Measurements from ENCODE around the gene VSTM2L.
"Not testable (repeated sequence)": the region's sequence is repeated elsewhere in the genome, so short reads cannot be mapped to it uniquely, and the experiment has no call there.

Gene VSTM2L

DNA sequence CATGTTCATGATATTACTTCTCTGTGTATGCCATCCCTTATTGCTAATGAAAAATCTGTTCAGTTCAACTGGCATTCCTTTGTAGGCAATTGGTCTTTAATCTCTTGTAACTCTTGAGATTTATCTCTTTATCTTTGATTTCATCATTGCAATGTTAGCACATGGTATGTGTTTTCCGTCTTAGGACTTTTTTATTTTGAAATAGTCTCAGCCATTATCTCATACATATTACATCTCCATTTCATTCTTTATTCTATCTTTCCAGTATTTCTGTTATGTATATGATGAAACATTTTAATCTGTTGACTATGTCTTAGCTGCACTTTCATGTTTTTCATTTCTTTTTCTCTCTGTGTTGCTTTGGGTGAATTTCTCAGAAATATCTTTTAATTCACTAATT, 58.1 kb downstream of the VSTM2L start:
- Histone ChIP-seq H3K36me3 (ENCODE audit: control insufficient read depth, insufficient read depth, low read length) (no peaks in the 10 kb centered on the region), H3K4me1 (ENCODE audit: control insufficient read depth, insufficient read depth, low read length) (no peaks in the 10 kb centered on the region), H3K9ac (ENCODE audit: low read length) (no peak overlapping the region), H3K27me3 (ENCODE audit: control insufficient read depth, insufficient read depth, low read length) (peaks cover 3% of the 10 kb centered on the region), H3K27ac (ENCODE audit: low read depth, low read length) (no peak overlapping the region), H3K4me3 (ENCODE audit: low read length) (no peak overlapping the region)

- H3K36me3 ChIP-seq (ENCODE audit: control insufficient read depth, insufficient read depth, low read length); H3K9ac ChIP-seq (ENCODE audit: low read length); H3K27ac ChIP-seq (ENCODE audit: low read depth, low read length); H3K27me3 ChIP-seq (ENCODE audit: control insufficient read depth, insufficient read depth, low read length); H3K4me3 ChIP-seq (ENCODE audit: low read length); H3K4me1 ChIP-seq (ENCODE audit: control insufficient read depth, insufficient read depth, low read length): not testable (repeated sequence)
Observed at GRCh38 chr20:37963483-37963882, 60.6 kb downstream of the VSTM2L start.

DNA sequence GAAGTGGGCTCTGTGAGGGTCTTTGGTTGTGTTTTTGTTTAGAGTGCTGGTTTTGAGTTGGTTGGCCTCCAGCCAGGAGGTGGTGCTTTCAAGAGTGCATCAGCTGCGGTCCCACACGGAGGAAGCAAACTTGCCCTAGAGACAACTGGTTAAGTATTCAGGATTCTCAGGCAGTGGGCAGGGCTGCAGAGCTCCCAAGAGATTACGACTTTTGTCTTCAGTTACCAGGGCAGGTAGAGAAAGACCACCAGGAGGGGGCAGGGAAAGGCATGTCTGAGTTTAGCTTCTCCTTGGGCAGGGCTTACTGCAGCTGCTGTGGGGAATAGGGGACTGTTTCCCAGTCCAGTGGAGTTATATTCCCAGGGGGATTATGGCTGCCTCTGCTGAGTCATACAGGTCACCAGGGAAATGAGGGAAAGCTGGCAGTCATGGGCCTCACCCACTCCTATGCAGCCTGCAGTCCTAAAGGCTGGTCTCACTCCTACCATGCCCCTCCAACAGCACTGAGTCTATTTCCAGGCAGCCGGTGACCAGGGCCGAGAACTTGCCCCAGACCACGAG, 66.0 kb downstream of the VSTM2L start:
- no peak overlapping the region for H3K9ac ChIP-seq (ENCODE audit: low read length)
- H3K27me3 ChIP-seq (ENCODE audit: control insufficient read depth, insufficient read depth, low read length): no peaks in the 10 kb centered on the region
- no peaks in the 10 kb centered on the region for H3K36me3 ChIP-seq (ENCODE audit: control insufficient read depth, insufficient read depth, low read length)
- H3K4me1 ChIP-seq (ENCODE audit: control insufficient read depth, insufficient read depth, low read length): no peaks in the 10 kb centered on the region
- H3K27ac ChIP-seq (ENCODE audit: low read depth, low read length): no peak overlapping the region
- no peak overlapping the region for H3K4me3 ChIP-seq (ENCODE audit: low read length)

- Histone ChIP-seq H3K36me3 (ENCODE audit: control insufficient read depth, insufficient read depth, low read length) (no peaks in the 10 kb centered on the region), H3K27me3 (ENCODE audit: control insufficient read depth, insufficient read depth, low read length) (no peaks in the 10 kb centered on the region), H3K4me1 (ENCODE audit: control insufficient read depth, insufficient read depth, low read length) (no peaks in the 10 kb centered on the region), H3K27ac (ENCODE audit: low read depth, low read length) (no peak overlapping the region), H3K4me3 (ENCODE audit: low read length) (no peak overlapping the region), H3K9ac (ENCODE audit: low read length) (no peak overlapping the region)
Observed at GRCh38 chr20:37969949-37970855, 67.3 kb downstream of the VSTM2L start.

DNA sequence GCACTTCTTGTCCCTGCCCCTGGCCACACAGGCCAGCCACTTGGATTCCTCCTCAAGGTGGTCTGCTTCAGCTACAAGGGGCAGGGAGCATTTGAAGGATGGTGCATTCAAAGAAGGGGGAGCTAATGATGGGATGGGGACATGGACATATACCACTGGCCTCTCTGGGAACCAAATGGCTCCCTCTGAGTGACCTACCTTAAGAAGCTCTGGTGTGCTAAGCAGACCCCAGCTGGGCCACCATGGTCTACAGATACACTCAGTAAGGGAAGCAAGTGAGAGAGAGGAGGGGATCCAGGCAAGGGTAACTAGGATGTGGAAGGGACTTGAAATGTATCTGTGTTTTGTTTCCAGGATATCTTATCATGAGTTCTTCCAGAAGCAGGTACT, 67.9 kb downstream of the VSTM2L start:
- Histone ChIP-seq H3K4me3 (ENCODE audit: low read length) (no peak overlapping the region), H3K4me1 (ENCODE audit: control insufficient read depth, insufficient read depth, low read length) (no peaks in the 10 kb centered on the region), H3K27me3 (ENCODE audit: control insufficient read depth, insufficient read depth, low read length) (no peaks in the 10 kb centered on the region), H3K36me3 (ENCODE audit: control insufficient read depth, insufficient read depth, low read length) (no peaks in the 10 kb centered on the region), H3K27ac (ENCODE audit: low read depth, low read length) (no peak overlapping the region), H3K9ac (ENCODE audit: low read length) (no peak overlapping the region)

GRCh38 chr20:37971561-37972127, 68.7 kb downstream of the VSTM2L start:
- H3K27ac ChIP-seq (ENCODE audit: low read depth, low read length): no peak overlapping the region
- no peaks in the 10 kb centered on the region for H3K36me3 ChIP-seq (ENCODE audit: control insufficient read depth, insufficient read depth, low read length)
- no peaks in the 10 kb centered on the region for H3K27me3 ChIP-seq (ENCODE audit: control insufficient read depth, insufficient read depth, low read length)
- H3K4me1 ChIP-seq (ENCODE audit: control insufficient read depth, insufficient read depth, low read length): no peaks in the 10 kb centered on the region
- no peak overlapping the region for H3K9ac ChIP-seq (ENCODE audit: low read length)
- H3K4me3 ChIP-seq (ENCODE audit: low read length): no peak overlapping the region

DNA sequence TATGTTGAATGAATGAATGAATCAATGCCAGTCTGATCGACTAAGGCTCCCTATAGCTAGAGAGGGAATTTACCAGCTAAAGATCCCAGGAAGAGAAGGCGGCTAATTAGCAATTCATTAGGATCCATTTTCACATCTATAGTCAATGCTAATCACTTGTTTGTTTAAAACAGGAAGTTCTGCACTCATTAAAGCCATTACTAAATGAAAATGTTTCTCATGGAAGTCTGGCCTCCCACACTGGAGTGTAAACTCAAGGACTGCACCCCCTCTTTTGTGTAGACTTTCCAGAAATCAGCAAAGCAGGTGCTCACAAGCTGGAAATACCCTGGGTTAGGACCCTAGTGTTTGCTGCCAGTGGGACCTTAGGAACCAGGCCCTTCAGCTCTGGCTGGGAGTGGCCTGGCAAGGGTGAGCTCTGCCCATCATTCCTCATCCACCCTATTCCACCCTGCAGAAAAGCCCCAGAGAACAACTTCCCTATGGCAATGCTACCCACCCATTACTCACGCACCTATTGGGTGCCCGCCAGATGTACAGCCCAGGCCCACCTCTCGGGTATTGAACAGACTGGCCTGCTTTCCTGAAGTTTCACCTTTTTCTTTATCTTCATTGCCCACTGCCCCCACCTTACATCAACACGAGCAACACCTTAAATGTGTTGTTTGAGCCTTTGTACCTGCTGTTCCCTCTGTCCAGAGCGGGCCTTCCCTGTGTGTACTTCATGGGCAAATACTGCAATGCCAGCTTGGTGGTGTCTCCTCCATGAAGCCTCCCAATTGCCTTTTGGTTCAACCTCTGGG, 69.5 kb downstream of the VSTM2L start:
- Histone ChIP-seq H3K4me1 (ENCODE audit: control insufficient read depth, insufficient read depth, low read length) (no peaks in the 10 kb centered on the region), H3K27ac (ENCODE audit: low read depth, low read length) (no peak overlapping the region), H3K27me3 (ENCODE audit: control insufficient read depth, insufficient read depth, low read length) (no peaks in the 10 kb centered on the region), H3K4me3 (ENCODE audit: low read length) (no peak overlapping the region), H3K36me3 (ENCODE audit: control insufficient read depth, insufficient read depth, low read length) (no peaks in the 10 kb centered on the region), H3K9ac (ENCODE audit: low read length) (no peak overlapping the region)

- Histone ChIP-seq H3K4me3 (ENCODE audit: low read length) (no peak overlapping the region), H3K36me3 (ENCODE audit: control insufficient read depth, insufficient read depth, low read length) (no peaks in the 10 kb centered on the region), H3K9ac (ENCODE audit: low read length) (no peak overlapping the region), H3K27me3 (ENCODE audit: control insufficient read depth, insufficient read depth, low read length) (no peaks in the 10 kb centered on the region), H3K27ac (ENCODE audit: low read depth, low read length) (no peak overlapping the region), H3K4me1 (ENCODE audit: control insufficient read depth, insufficient read depth, low read length) (no peaks in the 10 kb centered on the region)
Observed at GRCh38 chr20:37973059-37973910, 70.4 kb downstream of the VSTM2L start.

GRCh38 chr20:37976887-37977286, 74.0 kb downstream of the VSTM2L start:
- Histone ChIP-seq H3K4me3 (ENCODE audit: low read length) (no peak overlapping the region), H3K9ac (ENCODE audit: low read length) (no peak overlapping the region), H3K4me1 (ENCODE audit: control insufficient read depth, insufficient read depth, low read length) (no peaks in the 10 kb centered on the region), H3K36me3 (ENCODE audit: control insufficient read depth, insufficient read depth, low read length) (no peaks in the 10 kb centered on the region), H3K27ac (ENCODE audit: low read depth, low read length) (no peak overlapping the region), H3K27me3 (ENCODE audit: control insufficient read depth, insufficient read depth, low read length) (no peaks in the 10 kb centered on the region)

DNA sequence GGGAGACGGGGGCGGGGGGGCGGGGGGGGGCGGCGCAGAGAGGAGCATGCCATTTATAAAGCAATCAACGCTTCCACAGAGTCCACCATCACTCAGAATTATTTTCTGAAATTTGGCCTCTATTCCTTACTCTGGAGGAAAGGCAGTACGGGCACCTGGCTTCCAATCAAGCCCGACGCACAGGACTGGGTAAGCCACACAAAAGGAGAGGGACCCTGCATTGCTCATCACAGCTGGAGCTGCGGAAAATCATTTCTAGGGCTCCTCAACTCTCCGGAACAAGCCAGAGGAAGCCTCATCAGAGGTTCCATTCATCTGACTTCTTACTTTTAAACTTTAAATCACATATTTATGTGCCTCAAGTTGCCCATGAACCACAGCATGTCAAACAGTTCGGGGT, 74.4 kb downstream of the VSTM2L start:
- no peaks in the 10 kb centered on the region for H3K27me3 ChIP-seq (ENCODE audit: control insufficient read depth, insufficient read depth, low read length)
- no peak overlapping the region for H3K9ac ChIP-seq (ENCODE audit: low read length)
- H3K4me1 ChIP-seq (ENCODE audit: control insufficient read depth, insufficient read depth, low read length): no peaks in the 10 kb centered on the region
- no peaks in the 10 kb centered on the region for H3K36me3 ChIP-seq (ENCODE audit: control insufficient read depth, insufficient read depth, low read length)
- H3K27ac ChIP-seq (ENCODE audit: low read depth, low read length): no peak overlapping the region
- no peak overlapping the region for H3K4me3 ChIP-seq (ENCODE audit: low read length)

- no peak overlapping the region for H3K9ac ChIP-seq (ENCODE audit: low read length)
- no peaks in the 10 kb centered on the region for H3K27me3 ChIP-seq (ENCODE audit: control insufficient read depth, insufficient read depth, low read length)
- no peaks in the 10 kb centered on the region for H3K4me1 ChIP-seq (ENCODE audit: control insufficient read depth, insufficient read depth, low read length)
- H3K36me3 ChIP-seq (ENCODE audit: control insufficient read depth, insufficient read depth, low read length): no peaks in the 10 kb centered on the region
- no peak overlapping the region for H3K27ac ChIP-seq (ENCODE audit: low read depth, low read length)
- no peak overlapping the region for H3K4me3 ChIP-seq (ENCODE audit: low read length)
Observed at GRCh38 chr20:37977786-37978185, 74.9 kb downstream of the VSTM2L start.
